Heart right ventricle (tissue), 16 donors: ENCODE measurements around the gene SUCLA2. TPM values are rescaled to one million over a fixed set of nuclear protein-coding genes. Genes with fewer than 3 reads are reported as not detected.

Source experiments
- ATAC-seq, 8 donors: fragments of 200-7000 bp; cut with Tn5 transposase; one replicate each; pipeline ENCODE4 v1.9.1; 2020; ENCODE audit warnings: mild to moderate bottlenecking in 8 of 8, moderate library complexity in 8 of 8, moderate number of reproducible peaks in 1 of 8
- DNase-seq, 2 donors: peaks; one replicate each; pipeline ENCODE4 v3.0.0-alpha.2; 2020
- H3K27ac ChIP-seq, 10 donors: fragments of 200-600 bp; sonication (generic) in 2 of 10; one replicate each; pipeline versions ENCODE4 v1.5.0 to v1.8.0; 2020 to 2022; ENCODE audit warnings: mild to moderate bottlenecking in 3 of 10
- H3K27me3 ChIP-seq, 7 donors: fragments of 200-600 bp; one replicate each; pipeline ENCODE4 v1.8.0; 2021 to 2022; ENCODE audit warnings: mild to moderate bottlenecking in 2 of 7
- H3K36me3 ChIP-seq, 9 donors: fragments of 200-600 bp; sonication (generic) in 1 of 9; one replicate each; pipeline versions ENCODE4 v1.5.0 to v1.8.0; 2020 to 2022; ENCODE audit warnings: mild to moderate bottlenecking in 2 of 9
- H3K4me1 ChIP-seq, 9 donors: fragments of 200-600 bp; sonication (generic) in 1 of 9; one replicate each; pipeline versions ENCODE4 v1.5.0 to v1.8.0; 2020 to 2022; ENCODE audit warnings: mild to moderate bottlenecking in 4 of 9
- H3K4me3 ChIP-seq, 10 donors: fragments of 200-600 bp; sonication (generic) in 2 of 10; one replicate each; pipeline versions ENCODE4 v1.5.0 to v1.8.0; 2020 to 2022; ENCODE audit warnings: mild to moderate bottlenecking in 7 of 10, moderate library complexity in 2 of 10
- H3K9me3 ChIP-seq, 11 donors: fragments of 200-600 bp in 10 of 11; sonication (generic) in 2 of 11; one replicate each; pipeline versions ENCODE4 v1.5.0 to v1.8.0; 2013 to 2022; ENCODE audit warnings: mild to moderate bottlenecking in 2 of 11, control low read depth in 1 of 11, moderate library complexity in 1 of 11
- WGBS, 2 donors: extraction: QIAGEN DNeasy Blood & Tissue Kit; methylation state at CpG; one replicate each; pipeline ENCODE4 v1.1.7; 2013; ENCODE audit warnings: inconsistent platforms in 1 of 2; 5-methylcytosine and 5-hydroxymethylcytosine counted together
- intact Hi-C, 10 donors: fragments of 100-400 bp; cut with DNase I; formaldehyde crosslinking; loops; one replicate each; pipeline versions ENCODE4 v1.11.1 to v1.14.2; 2022
- long read RNA-seq, 3 donors: library from polyadenylated mRNA; unstranded; transcript quantifications; one replicate each; pipeline ENCODE4 v2.0.0, GENCODE V29; 2020 to 2021
- polyA plus RNA-seq, 2 donors: library from polyadenylated mRNA; stranded (reverse); fragments of 200-250 nt; gene quantifications; one replicate each; pipeline ENCODE4 v1.2.3, GENCODE V29; 2013
- total RNA-seq, 10 donors: library from RNA; stranded (reverse); fragmentation: NEBNext Ultra II Directional in 3 of 10; extraction: Animal tissue kit (Norgen Biotek cat#: 25700) in 3 of 10; gene quantifications; one replicate each; pipeline versions ENCODE4 v1.2.1 to v1.2.4, GENCODE V29; 2021 to 2023
- TF ChIP-seq, protein P1 (sequence below), 9 donors: fragments of 200-600 bp; sonication (generic) in 2 of 9; IDR thresholded peaks; one replicate each; pipeline versions ENCODE4 v1.5.0 to v1.8.0; 2021 to 2022; ENCODE audit warnings: antibody characterized with exemption in 9 of 9, mild to moderate bottlenecking in 5 of 9, moderate library complexity in 1 of 9
- donor health status: Arrhythmogenic right ventricular cardiomyopathy.
- donor health status: ischemic (EF 13 %, LVEDD 7.1; RV severe dilation, severe dysfunction).
- donor health status: healthy with polysubstance abuse.
- donor health status: DM: no; HTN: yes; CAD: no.
- donor health status: DM: no; HTN: no; CAD: no.
- donor health status: ischemic (EF 25% LVEDD 6.9; RV normal size, moderate dysfunction).
- donor health status: ischemic (EF 25% LVEDD 5.7; RV mildly dilated, moderate dysfunction).
- donor health status: healthy.
- donor health status: DM: yes; HTN: yes; CAD: no.
- donor health status: Ischemic cardiomyopathy.
- donor health status: ischemic (EF 35%, LVEDD 5.7; RV mildly dilated, moderate dysfunction).
- donor health status: nonischemic (EF 11% LVEDD 7.7; RV severe dilation, severe dysfunction).
- donor health status: DM: yes; HTN: yes; CAD: no.
- donor health status: PGD.
- donor health status: ischemic (EF 29% LVEDD 5.4; RV normal size, mild dysfunction).
- donor health status: nonischemic (EF 23%, LVEDD 6.1; RV moderate dilation, normal function).

Gene SUCLA2
- 100 to 1,000 TPM in 9 of 10 donors, 10 to 100 TPM in 1; 90.6 to 172 (median 154) TPM for total RNA-seq
- polyA plus RNA-seq: 10 to 100 TPM; 21.2 to 67.7 TPM
- long read RNA-seq, donor 1, transcript SUCLA2-219 (11 exons, 2,111 nt): major isoform, 401 of 416 reads
- long read RNA-seq, donor 1, partial matches to known transcripts: 1 of 416 reads
- long read RNA-seq, donor 1, other reads (novel, unspliced or antisense): 13 of 416 reads
- long read RNA-seq, donor 2, transcript SUCLA2-219 (11 exons, 2,111 nt): major isoform, 518 of 531 reads
- long read RNA-seq, donor 2, partial matches to known transcripts: 3 of 531 reads
- long read RNA-seq, donor 2, other reads (novel, unspliced or antisense): 9 of 531 reads
- long read RNA-seq, donor 3, transcript SUCLA2-219 (11 exons, 2,111 nt): major isoform, 1,214 of 1,301 reads
- long read RNA-seq, donor 3, partial matches to known transcripts: 38 of 1,301 reads
- long read RNA-seq, donor 3, other reads (novel, unspliced or antisense): 44 of 1,301 reads

- TF ChIP-seq, protein P1, sequence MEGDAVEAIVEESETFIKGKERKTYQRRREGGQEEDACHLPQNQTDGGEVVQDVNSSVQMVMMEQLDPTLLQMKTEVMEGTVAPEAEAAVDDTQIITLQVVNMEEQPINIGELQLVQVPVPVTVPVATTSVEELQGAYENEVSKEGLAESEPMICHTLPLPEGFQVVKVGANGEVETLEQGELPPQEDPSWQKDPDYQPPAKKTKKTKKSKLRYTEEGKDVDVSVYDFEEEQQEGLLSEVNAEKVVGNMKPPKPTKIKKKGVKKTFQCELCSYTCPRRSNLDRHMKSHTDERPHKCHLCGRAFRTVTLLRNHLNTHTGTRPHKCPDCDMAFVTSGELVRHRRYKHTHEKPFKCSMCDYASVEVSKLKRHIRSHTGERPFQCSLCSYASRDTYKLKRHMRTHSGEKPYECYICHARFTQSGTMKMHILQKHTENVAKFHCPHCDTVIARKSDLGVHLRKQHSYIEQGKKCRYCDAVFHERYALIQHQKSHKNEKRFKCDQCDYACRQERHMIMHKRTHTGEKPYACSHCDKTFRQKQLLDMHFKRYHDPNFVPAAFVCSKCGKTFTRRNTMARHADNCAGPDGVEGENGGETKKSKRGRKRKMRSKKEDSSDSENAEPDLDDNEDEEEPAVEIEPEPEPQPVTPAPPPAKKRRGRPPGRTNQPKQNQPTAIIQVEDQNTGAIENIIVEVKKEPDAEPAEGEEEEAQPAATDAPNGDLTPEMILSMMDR (IDR thresholded peaks at IDR 0.05): peak in 1 of 9 donors; percentile 3
- 6 to 9% methylated on average over 46 to 52 of the region's 52 CpGs for WGBS, 2 donors
- intact Hi-C loops: no loop called here
Measured at GRCh38 chr13:48001114-48001881, at the start of gene SUCLA2. SUCLA2 (minus strand) TSS chr13:48001273; CDS start chr13:48001269, 4 bp downstream.

GRCh38 chr13:48050550-48050949 lies 49.5 kb upstream of the SUCLA2 start:
- DNase-seq (no peak), ATAC-seq (peak in 2 of 8 donors; percentile 44 to 58)
- no peak overlapping the region for H3K4me3 ChIP-seq
- intact Hi-C loops: no loop called here
- TF ChIP-seq, protein P1 (IDR thresholded peaks at IDR 0.05): no peak
- peak overlapping the region in 3 of 10 donors; percentile 14 to 22 (median 19) for H3K27ac ChIP-seq
- WGBS, 2 donors: 73 to 75% methylated on average over 3 of the region's 3 CpGs
- peaks cover 0 to 4% (median 0%) of the 10 kb centered on the region in 9 donors for H3K4me1 ChIP-seq
- no peaks in the 10 kb centered on the region for H3K9me3 ChIP-seq
- no peaks in the 10 kb centered on the region for H3K27me3 ChIP-seq
- H3K36me3 ChIP-seq: peaks cover 0 to 92% (median 24%) of the 10 kb centered on the region in 9 donors

More at GRCh38 chr13:48001114-48001881, at the start of gene SUCLA2:
- Histone ChIP-seq H3K27ac (peak within 1 kb of the TSS; percentile 43 to 95 (median 87)), H3K36me3 (peaks cover 0 to 18% (median 1%) of the 10 kb centered on the region in 9 donors), H3K4me1 (peaks cover 0 to 48% (median 24%) of the 10 kb centered on the region in 9 donors), H3K9me3 (no peaks in the 10 kb centered on the region), H3K4me3 (peak within 1 kb of the TSS; percentile 58 to 99 (median 90)), H3K27me3 (no peaks in the 10 kb centered on the region)
- DNase-seq (peak; percentile 89 to 93), ATAC-seq (peak; percentile 99 to 100 (median 100))

GRCh38 chr13:48043789-48044503 lies 42.9 kb upstream of the SUCLA2 start:
- peaks cover 0 to 19% (median 0%) of the 10 kb centered on the region in 9 donors for H3K4me1 ChIP-seq
- DNase-seq (no peak), ATAC-seq (no peak)
- peaks cover 0 to 62% (median 15%) of the 10 kb centered on the region in 9 donors for H3K36me3 ChIP-seq
- no peaks in the 10 kb centered on the region for H3K9me3 ChIP-seq
- no peak overlapping the region for H3K4me3 ChIP-seq
- TF ChIP-seq, protein P1 (IDR thresholded peaks at IDR 0.05): no peak
- H3K27me3 ChIP-seq: no peaks in the 10 kb centered on the region
- H3K27ac ChIP-seq: peak overlapping the region in 1 of 10 donors; percentile 48
- intact Hi-C loops: no loop called here
